NCI-H187 (cell line): ENCODE data around the gene IGSF9.

Experiments used
- DNase-seq, 2 experiments: peaks; one replicate each; lab custom pipeline; 2025; lab: John Stamatoyannopoulos, UW

The IGSF9 gene

GRCh38 chr1:159946242-159947187, 1.1 kb upstream of the IGSF9 start:
- DNase-seq, result no peak

- DNase-seq, result no peak
Measured at GRCh38 chr1:159944623-159945455, 574 bp downstream of the IGSF9 start.

DNA sequence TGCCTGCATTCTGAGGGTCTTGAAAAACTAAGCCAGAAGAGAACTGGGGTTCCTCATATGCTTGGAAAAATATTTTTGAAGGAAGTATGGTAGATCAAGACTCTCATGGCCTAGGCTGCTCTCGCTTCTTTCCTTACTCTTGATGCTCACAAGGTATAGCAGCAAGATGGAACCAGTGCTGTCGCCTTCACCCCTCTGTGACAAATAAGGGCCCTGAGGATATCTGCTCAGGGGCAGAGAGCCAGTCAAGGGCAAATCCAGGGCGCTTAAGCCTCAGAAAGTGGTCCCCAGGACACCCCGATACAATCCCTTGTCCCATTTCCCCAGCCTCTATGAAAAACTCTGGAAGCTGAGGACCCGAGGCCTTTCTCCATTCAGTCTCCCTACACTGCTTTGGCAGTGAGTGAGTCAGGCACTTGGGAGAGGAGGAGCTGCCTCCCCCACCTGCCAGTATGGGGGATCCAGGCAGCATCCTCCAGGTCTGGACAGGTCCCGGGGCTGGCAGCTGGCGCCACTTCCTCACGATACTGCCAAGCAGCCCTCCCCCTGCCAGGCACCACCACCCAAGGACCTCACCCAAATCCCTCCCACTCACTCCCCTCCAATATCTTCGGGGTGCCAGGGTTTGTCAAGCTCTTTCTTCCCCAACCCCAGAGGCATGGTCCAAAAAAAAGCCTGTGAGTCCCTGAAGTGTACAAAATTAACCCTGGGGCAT, 1.3 kb downstream of the IGSF9 start:
- no peak for DNase-seq

DNA sequence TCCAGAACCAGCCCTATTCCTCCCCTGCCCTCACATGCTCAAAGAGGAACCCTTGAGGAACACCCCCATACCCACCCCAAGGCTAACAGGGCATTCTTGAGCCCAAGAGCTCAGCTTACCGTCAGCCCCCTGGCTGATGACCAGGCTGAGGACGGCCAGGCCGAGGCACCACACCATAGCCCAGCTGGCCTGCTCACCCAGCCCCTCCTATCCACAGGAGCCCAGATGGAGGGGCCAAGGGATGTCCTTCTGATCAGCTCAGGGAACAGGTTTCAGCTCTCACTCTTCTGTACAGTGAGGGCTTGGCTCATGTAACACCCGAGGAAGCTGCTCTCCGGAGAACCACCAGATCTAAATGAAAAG, 2.2 kb downstream of the IGSF9 start:
- no peak for DNase-seq

DNA sequence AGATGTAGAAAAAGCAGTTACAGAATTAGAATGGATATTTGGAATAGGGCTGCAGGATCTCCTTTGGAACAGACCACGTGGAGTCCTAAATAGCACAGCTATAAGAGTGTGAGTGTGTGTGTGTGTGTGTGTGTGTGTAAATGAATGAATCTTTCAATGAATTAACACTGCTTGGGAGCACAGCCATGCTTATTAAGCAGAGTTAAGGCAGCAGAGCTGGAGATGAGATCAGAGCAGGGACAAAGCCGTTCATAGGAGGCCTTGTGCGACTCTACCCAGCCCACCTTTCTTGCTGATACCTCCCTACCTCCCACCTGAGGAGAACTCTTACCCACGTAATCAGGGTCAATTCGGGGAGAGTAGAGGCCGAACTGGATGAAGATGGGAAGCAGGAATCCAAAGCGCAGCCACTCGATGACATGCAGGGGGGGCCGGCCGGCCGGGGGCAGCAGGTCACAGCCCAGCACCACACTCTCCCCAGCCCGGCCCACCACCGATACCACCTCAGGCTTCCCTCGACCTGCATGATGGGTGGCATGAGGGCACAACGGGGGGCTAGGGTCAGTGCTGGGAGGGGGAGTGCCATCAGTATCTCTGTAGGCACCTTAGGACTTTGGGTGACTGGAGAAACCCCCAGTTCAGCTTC, 2.7 kb downstream of the IGSF9 start:
- no peak for DNase-seq

DNA sequence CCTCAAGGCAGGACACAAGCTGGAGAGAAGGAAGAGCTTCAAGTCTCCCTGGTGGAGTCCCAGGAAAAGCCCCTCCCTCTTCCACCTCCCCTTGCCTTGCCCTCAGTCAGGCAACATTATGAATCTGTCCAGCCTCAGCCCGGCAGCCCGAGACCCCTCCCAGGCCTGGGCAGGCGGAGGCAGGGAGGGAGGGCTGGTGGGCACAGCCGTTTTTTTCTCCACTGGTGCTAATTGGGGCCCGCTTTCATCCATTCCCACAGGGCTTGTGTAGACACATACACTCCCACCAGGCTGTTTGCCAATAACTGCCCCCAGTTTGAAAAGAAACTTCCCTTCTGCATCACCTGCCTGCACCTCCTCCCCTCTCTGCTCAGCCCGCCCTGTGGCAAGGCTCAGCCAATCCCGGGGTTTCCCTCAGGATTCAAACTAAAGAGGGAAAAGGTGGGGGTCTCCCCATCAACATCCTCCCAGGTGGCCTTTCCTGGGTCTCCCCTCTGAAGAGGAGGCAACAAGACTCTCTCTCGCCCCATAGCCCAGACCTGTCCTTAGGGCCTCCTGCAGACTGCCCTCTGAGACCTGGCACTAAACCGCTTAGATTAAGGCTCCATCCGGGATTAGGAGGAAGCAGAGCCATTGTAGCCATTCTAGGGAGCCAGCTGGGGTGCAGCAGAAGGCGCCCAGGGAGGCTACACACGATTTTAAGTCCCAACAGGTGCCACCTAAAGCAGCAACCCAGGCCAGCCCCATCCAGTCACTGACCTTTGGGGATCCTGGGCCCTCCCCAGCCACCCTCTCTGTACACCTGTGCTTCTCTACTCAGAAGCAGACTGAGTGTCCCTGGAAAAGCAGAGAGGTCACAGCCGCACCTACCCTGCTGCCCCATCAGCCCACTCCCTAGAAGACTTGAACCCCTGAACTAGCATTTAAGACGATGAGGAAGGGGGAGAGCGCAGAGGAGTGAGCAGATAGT, 3.5 kb downstream of the IGSF9 start:
- no peak for DNase-seq

DNA sequence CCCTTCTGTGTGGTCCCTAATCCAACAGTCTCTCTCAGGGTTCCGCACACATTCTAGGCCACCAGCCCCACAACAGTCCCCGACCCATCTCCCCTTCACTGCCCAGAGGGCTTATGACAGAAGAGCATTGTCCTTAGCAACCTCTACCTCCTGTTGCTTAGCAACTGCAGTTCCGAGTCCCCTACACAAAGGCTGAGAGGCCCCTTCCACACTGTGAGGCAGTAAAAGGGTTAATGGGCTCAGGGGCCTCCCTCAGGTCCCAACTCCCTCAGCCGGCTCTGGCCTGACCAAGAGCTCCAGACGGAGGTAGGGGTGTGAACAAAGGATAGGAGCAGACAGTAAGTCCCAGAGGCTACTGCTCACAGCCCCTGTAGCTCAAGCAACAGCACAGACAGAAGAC, 4.3 kb downstream of the IGSF9 start:
- no peak for DNase-seq

GRCh38 chr1:159940006-159940620, 5.3 kb downstream of the IGSF9 start:
- DNase-seq, result no peak

GRCh38 chr1:159939678-159940002, 5.8 kb downstream of the IGSF9 start:
- no peak for DNase-seq

- DNase-seq, result no peak
Measured at GRCh38 chr1:159938905-159939677, 6.3 kb downstream of the IGSF9 start.

GRCh38 chr1:159938211-159938852, 7.1 kb downstream of the IGSF9 start:
- no peak for DNase-seq

GRCh38 chr1:159937054-159937750, 8.2 kb downstream of the IGSF9 start:
- peak; percentile 31 to 59 for DNase-seq

DNA sequence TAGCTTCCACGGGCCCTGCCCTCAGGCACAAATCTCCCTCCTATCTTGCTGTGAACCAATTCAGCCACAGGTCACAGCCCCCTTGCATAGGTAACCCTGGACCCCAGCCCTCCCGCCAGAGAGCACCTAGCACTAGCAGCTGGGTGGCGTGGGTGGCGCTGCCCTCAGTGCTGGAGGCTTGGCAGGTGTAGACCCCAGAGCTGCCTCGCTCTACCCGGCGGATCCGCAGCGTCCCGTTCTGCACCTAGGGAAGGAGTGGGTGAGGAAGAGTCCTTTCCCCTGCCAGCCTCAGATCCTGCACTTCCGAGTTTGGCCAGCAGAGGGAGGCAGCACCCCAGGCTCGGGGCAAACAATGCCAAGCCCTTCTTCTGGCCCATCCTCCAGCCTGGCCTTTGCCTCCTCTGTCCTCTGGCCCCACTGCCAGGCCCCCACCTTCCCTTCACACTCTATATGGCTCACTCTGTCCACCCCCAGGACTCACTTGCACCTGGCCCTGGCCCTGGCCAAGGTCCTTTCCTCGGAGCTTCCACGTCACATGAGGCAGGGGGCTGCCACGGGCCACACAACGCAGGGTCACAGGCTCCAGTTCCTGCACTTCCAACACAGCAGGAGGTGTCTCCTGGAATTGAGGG, 9.0 kb downstream of the IGSF9 start:
- DNase-seq, result peak; percentile 51 to 73

- DNase-seq, result no peak
Measured at GRCh38 chr1:159935719-159936272, 9.6 kb downstream of the IGSF9 start.

DNA sequence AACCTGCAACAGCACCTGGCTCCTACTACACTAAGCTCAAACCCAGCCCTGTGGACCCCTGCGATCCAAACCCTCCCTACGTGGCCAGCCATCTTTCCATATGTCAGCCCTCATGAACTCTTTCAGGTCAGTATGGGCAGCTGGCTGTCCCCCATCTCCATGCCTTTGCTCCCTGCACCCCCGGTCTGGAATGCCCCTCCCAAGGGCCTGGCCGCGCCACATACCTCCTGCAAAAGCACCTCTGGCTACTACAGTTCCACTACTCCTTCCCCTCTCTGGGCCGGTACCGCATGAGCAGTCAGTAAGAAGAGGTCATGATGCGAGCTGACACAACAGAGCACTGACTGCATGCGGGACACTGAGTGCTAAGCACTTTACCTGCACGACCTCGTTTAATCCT, 10.1 kb downstream of the IGSF9 start:
- no peak for DNase-seq

GRCh38 chr1:159934136-159935039, 11.0 kb downstream of the IGSF9 start:
- DNase-seq, result no peak

GRCh38 chr1:159933347-159933746, 12.1 kb downstream of the IGSF9 start:
- DNase-seq, result no peak
